K562 (cell line): ENCODE data around the gene PMP22. TPM values are rescaled to one million over a fixed set of nuclear protein-coding genes. Genes with fewer than 3 reads are reported as not detected.

Experiments used
- ASH1L ChIP-seq: fragments of 450-650 bp; IDR thresholded peaks from 2 replicates; pipeline ENCODE4 v1.6.1; 2018; ENCODE audit warnings: borderline replicate concordance, mild to moderate bottlenecking, low read depth; ENCODE audit not compliant: partially characterized antibody
- CTBP1 ChIP-seq: fragments of 450-650 bp; IDR thresholded peaks from 2 replicates; pipeline ENCODE4 v1.6.1; 2016; ENCODE audit warnings: borderline replicate concordance
- E2F6 ChIP-seq, 2 experiments: IDR thresholded peaks; 2 replicates each; pipeline ENCODE4 v1.6.1; 2011; ENCODE audit warnings: borderline replicate concordance in 1 of 2, control low read depth in 1 of 2, low read depth in 1 of 2, low read length in 1 of 2, mild to moderate bottlenecking in 1 of 2, mixed read lengths in 1 of 2, moderate library complexity in 1 of 2; ENCODE audit not compliant: insufficient read depth in 1 of 2, insufficient read length in 1 of 2, poor library complexity in 1 of 2, severe bottlenecking in 1 of 2; ENCODE audit errors: extremely low read depth in 1 of 2
- ETS2 ChIP-seq: IDR thresholded peaks from 2 replicates; pipeline ENCODE4 v1.6.1; 2016; ENCODE audit warnings: borderline replicate concordance, missing genetic modification characterization, mild to moderate bottlenecking, moderate library complexity, missing compliant biosample characterization; ENCODE audit not compliant: poor library complexity, severe bottlenecking
- ID3 ChIP-seq, 2 experiments: fragments of 250-450 bp in 1 of 2; fragments of 450-650 bp in 1 of 2; sonication (Bioruptor Pico) in 1 of 2; IDR thresholded peaks; 2 replicates each; pipeline versions ENCODE4 v1.6.1 to v1.8.0; 2016 to 2021; ENCODE audit warnings: mild to moderate bottlenecking in 2 of 2, moderate library complexity in 2 of 2, missing compliant biosample characterization in 1 of 2, missing genetic modification characterization in 1 of 2
- JUND ChIP-seq, 2 experiments: IDR thresholded peaks; 2 replicates in 1 of 2; 3 replicates in 1 of 2; pipeline ENCODE4 v1.6.1; 2011; ENCODE audit warnings: borderline replicate concordance in 2 of 2, low read depth in 2 of 2, low read length in 2 of 2, improper control_type of control experiment in 1 of 2, missing biosample characterization in 1 of 2, missing genetic modification characterization in 1 of 2, missing genetic modification reagents in 1 of 2
- NFE2 ChIP-seq: IDR thresholded peaks from 2 replicates; pipeline ENCODE4 v1.6.1; 2014; ENCODE audit warnings: antibody characterized with exemption, low read depth
- REST ChIP-seq, 2 experiments: fragments of 450-650 bp; formaldehyde crosslinking in 1 of 2; IDR thresholded peaks; 2 replicates each; pipeline versions ENCODE4 v1.4.0 to v1.6.1; 2014 to 2020; ENCODE audit warnings: mild to moderate bottlenecking in 2 of 2, borderline replicate concordance in 1 of 2, low read depth in 1 of 2
- SMAD4 ChIP-seq: fragments of 250-450 bp; sonication (Bioruptor Pico); conservative IDR thresholded peaks from 2 replicates; pipeline ENCODE4 v1.8.0; 2021; ENCODE audit warnings: inconsistent platforms, mild to moderate bottlenecking, moderate library complexity
- SRSF3 ChIP-seq: fragments of 200-400 bp; formaldehyde crosslinking; IDR thresholded peaks from 2 replicates; pipeline ENCODE4 v1.6.1; 2016; ENCODE audit warnings: mild to moderate bottlenecking, low read length, moderate library complexity; ENCODE audit not compliant: insufficient read depth
- TAF1 ChIP-seq: IDR thresholded peaks from 2 replicates; pipeline ENCODE4 v1.6.1; 2011; ENCODE audit warnings: mild to moderate bottlenecking, low read length, moderate library complexity; ENCODE audit not compliant: insufficient read depth, control insufficient read depth, severe bottlenecking; ENCODE audit errors: extremely low read depth
- ZNF133 ChIP-seq: fragments of 250-450 bp; sonication (Bioruptor Pico); IDR thresholded peaks from 2 replicates; pipeline ENCODE4 v1.4.0; 2020; ENCODE audit warnings: mild to moderate bottlenecking
- ZNF263 ChIP-seq: sonication (generic); formaldehyde crosslinking; IDR thresholded peaks from 2 replicates; pipeline ENCODE4 v1.8.0; 2022; ENCODE audit warnings: mild to moderate bottlenecking, missing genetic modification reagents, borderline replicate concordance
- ZNF644 ChIP-seq: fragments of 200-800 bp; sonication (Bioruptor generic); IDR thresholded peaks from 2 replicates; pipeline ENCODE4 v1.6.1; 2016; ENCODE audit warnings: low read depth, missing genetic modification characterization, missing compliant biosample characterization
- ZNF717 ChIP-seq: fragments of 250-450 bp; sonication (Bioruptor Pico); IDR thresholded peaks from 2 replicates; pipeline ENCODE4 v1.5.0; 2021
- ZNF785 ChIP-seq: fragments of 250-450 bp; sonication (Bioruptor Pico); IDR thresholded peaks from 2 replicates; pipeline ENCODE4 v1.4.0; 2020; ENCODE audit warnings: mild to moderate bottlenecking
- polyA plus RNA-seq, 8 experiments: library from polyadenylated mRNA; depleted of rRNA in 4 of 8; stranded (reverse) in 5 of 8; unstranded in 3 of 8; fragments of >200 nt; fragmentation: Nextera tagmentation in 2 of 8; fragmentation: Illumina TruSeq in 1 of 8; extraction: Ambion mirVana in 2 of 8; extraction: Trizol in 1 of 8; gene quantifications; 2 replicates each; pipeline versions ENCODE4 v1.2.1 to v1.2.3, GENCODE V29; 2011 to 2014; ENCODE audit warnings: inconsistent platforms in 1 of 8, missing spikeins in 1 of 8
- total RNA-seq, 7 experiments: library from RNA; depleted of rRNA in 6 of 7; stranded (reverse); fragments of >200 nt in 6 of 7; fragmentation: Illumina TruSeq in 2 of 7; extraction: Trizol in 2 of 7; gene quantifications; 2 replicates each; pipeline versions ENCODE4 v1.2.1 to v1.2.3, GENCODE V29; 2011 to 2021; ENCODE audit warnings: low replicate concordance in 1 of 7

The PMP22 gene
- total and polyA plus RNA-seq, 9 of the 15 experiments (the other 6 are each of a cell fraction or from before 2014, with no cell fraction given): 12.6 to 62.3 (median 25.8) TPM

DNA sequence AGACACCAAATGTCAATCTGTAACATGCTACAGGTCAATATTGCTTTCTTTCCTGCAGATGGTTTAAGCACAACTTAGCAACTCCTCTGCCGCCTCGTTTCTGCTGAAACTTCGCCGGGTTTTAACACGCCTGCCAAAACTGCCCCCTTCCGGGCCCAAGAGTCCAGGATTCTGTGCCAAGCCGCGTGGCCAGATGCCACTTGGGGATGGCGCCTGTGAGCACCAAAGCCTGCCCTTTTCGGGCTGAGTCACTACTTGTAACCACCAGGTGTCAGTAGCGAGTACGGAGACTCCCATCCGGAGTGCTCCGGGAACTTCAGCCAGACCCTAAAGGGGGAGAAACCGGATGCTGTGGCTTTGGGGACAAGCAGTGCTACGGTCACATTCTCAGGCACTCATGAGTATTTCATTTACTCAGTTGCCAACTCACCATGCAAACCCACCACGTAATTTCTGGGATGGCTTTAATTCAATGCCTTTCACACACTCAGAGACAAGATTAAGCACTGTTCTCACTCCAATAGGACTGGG lies 7.8 kb downstream of the PMP22 start (continued):
- no peak for TF ChIP-seq ID3 (CRISPR knock-in tag; IDR thresholded peaks at IDR 0.05)
- no peak for TF ChIP-seq ID3 (tag; IDR thresholded peaks at IDR 0.05)
- peak; percentile 39; the same call in 1 of the 2 replicates for TF ChIP-seq CTBP1
- TF ChIP-seq NFE2: peak; percentile 58
- TF ChIP-seq SMAD4 (CRISPR knock-in tag): no peak
- TF ChIP-seq ETS2 (tag): no peak
- peak; percentile 39; the same call in 1 of the 2 replicates for TF ChIP-seq ZNF263 (CRISPR knock-in tag)
- no peak for TF ChIP-seq ZNF133
- no peak for TF ChIP-seq ZNF785 (CRISPR knock-in tag)
- peak in 1 of 2 experiments; percentile 27 for TF ChIP-seq E2F6 (IDR thresholded peaks at IDR 0.05; ENCODE audit: borderline replicate concordance in 1 of 2, extremely low read depth in 1 of 2, insufficient read depth in 1 of 2, insufficient read length in 1 of 2, low read depth in 1 of 2, low read length in 1 of 2, poor library complexity in 1 of 2, severe bottlenecking in 1 of 2)
- no peak for TF ChIP-seq ASH1L
- TF ChIP-seq REST (IDR thresholded peaks at IDR 0.05; ENCODE audit: borderline replicate concordance): peak; percentile 39; the same call in 1 of the 2 replicates
- TF ChIP-seq REST (CRISPR knock-in tag; IDR thresholded peaks at IDR 0.05; ENCODE audit: low read depth): no peak
- TF ChIP-seq ZNF717 (CRISPR knock-in tag): no peak
- TF ChIP-seq JUND (IDR thresholded peaks at IDR 0.05; ENCODE audit: borderline replicate concordance, low read depth, low read length): 0 out of 2 replicates have a peak, but pooled peaks have one; percentile 4
- peak; percentile 48; the same call in 1 of the 3 replicates for TF ChIP-seq JUND (tag; IDR thresholded peaks at IDR 0.05; ENCODE audit: borderline replicate concordance, low read depth, low read length)
- no peak for TF ChIP-seq ZNF644
- no peak for TF ChIP-seq SRSF3
- TF ChIP-seq TAF1: no peak
